Fibroblast of skin of right biceps (primary cell): Measurements from ENCODE around the gene EXOC1.
"Not testable (repeated sequence)": the region's sequence is repeated elsewhere in the genome, so short reads cannot be mapped to it uniquely, and the experiment has no call there.

Source experiments
- DNase-seq: peaks from one replicate; pipeline ENCODE4 v3.0.0-alpha.2; 2013

EXOC1 gene

DNA sequence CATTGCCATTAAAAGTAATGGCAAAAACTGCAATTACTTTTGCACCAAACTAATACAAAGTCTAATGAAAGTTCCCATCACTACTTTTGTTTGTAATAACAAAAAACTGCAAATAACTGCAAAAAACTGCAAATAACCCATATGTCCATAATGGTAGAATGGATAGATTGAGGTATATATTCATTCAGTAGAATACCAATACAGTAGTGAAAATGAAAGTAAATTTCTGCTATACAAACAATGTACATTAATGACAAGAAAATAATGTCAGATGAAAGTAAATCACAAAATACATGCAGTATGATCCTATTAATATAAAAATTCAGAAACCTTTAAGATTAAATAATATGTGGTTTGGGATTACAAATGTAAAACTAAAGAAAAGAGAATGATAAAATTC lies 54.0 kb downstream of the EXOC1 start:
- no peak for DNase-seq

DNA sequence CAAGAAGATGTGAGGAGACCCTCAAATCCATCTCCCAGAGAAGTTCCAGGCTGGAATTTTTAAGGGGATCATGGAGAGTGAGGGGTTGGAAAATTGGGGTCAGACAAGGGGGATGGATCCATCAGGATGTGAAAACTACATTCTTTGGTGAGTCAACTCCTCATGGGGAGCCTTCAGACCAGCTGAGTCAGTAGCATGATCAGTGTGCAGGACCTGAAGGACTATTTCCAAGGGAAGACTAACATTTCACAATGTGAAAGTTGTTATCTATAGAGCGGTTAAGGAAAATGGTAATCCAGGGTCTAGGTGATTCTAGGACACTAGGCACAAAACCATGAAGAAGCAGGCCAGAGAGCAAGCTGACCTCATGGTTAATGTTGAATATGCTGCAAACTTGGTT lies 56.7 kb downstream of the EXOC1 start:
- DNase-seq = peak; percentile 70

DNA sequence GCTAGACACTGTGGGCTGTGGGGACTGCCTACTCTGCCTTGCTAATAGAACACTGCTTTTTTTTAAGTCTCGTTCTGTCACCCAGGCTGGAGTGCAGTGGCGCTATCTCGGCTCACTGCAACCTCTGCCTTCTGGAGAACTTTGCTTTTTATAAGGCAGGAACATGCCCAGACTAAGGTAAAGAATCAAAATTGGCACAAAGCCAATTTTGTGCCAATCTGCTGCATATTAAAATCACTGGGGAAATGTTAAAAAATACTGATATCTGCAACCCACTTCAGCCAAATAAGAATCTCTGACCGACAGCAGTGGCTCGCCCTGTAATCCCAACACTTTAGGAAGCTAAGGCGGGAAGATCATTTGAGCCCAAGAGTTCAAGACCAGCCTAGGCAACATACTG lies 58.8 kb downstream of the EXOC1 start:
- no peak for DNase-seq

DNA sequence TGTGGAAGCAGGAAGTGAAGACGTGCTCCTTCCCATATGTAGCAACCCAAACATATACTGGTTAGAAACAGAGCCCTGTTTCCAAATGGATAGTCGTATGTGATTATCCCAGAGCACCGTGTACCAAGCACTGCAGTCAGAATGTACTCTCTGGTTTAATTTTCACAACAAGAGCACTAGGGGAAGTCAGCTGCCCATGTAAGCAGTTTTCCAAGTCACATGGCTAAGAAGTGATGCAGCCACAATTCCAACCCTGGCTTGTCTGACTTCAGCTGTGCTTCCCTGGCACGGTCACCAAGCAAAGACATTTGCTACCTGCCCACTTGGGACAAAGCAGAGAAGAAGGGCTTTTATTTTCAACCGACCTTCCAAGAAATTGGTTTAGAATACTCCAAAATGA lies 67.1 kb downstream of the EXOC1 start:
- peak; percentile 2 for DNase-seq

DNA sequence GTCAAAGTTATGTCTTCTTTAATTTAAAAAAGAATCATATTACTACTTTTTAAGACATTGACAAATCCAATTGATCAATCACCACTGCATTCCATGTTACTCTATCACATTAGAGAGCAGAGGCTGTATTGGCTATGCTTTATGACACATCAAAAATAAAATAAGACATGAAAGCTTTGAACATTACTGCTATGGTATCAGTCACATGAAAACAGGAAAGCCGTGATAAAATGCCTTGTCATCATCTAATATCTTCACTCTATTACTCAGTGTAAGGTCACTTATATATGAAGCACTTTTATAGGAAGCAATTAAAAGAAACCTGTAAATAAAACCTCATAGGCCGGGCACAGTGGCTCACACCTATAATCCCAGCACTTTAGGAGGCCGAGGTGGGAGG lies 67.6 kb downstream of the EXOC1 start:
- peak; percentile 35 for DNase-seq

DNA sequence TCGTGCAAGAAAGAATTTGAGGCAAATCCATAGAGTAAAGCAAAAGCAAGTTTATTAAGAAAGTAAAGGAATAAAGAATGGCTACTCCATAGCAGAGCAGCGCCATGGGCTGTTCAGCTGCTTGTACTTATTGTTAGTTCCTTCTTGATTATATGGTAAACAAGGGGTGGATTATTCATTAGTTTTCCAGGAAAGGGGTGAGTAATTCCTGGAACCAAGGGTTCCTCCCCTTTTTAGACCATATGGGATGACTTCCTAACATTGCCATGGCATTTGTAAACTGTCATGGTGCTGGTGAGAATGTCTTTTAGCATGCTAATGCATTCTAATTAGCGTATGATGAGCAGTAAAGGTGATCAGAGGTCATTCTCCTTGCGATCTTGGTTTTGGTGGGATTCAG lies 71.8 kb downstream of the EXOC1 start:
- peak; percentile 43 for DNase-seq

DNA sequence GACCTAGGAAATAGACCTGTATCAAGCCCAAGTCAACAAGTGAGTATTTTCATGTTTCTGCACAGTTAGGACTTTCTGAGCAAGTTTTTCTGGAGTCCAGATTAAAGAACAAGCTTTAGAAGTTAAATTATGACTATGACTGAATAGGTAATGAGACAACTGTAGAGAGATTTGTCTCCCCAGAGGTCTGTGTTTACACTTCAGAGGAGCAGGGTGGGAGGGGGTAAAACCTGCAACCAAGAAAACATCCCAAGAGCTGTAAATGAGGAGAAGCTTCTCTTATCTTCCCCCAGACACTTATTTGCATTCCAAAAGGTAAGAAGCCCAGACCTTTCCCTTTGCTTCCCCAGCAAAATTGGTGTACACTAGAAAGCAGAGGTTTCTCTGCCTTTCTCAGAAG lies 73.2 kb downstream of the EXOC1 start:
- no peak for DNase-seq

DNA sequence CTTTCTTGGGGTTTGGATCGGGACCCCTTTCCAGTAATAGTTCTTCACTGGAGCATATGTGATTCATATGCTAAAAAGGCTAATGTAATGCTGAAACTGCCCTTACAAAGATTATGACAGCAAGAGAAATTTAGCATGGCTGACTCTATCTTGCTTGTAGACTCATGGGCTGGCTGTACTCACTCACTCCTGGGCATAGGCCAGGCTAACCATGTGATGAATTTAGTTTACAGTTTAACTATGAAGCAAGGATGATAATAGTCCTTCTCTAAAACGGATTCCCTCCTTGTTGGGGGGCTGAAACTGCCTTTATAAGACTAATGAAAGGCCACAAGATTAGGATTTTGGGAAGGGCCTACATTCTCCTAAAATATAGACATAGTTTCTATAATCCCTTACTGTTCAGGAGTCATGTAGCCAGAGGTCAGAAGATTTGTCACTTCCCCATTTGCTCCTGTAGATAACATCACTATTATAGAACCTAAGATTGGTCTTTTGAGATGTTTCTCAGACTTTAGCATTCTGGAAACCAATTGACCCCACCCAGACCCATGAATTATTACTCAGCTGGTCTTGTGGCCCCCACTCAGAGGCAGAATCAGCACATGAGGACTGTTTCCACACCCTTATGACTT lies 74.5 kb downstream of the EXOC1 start:
- DNase-seq = no peak

DNA sequence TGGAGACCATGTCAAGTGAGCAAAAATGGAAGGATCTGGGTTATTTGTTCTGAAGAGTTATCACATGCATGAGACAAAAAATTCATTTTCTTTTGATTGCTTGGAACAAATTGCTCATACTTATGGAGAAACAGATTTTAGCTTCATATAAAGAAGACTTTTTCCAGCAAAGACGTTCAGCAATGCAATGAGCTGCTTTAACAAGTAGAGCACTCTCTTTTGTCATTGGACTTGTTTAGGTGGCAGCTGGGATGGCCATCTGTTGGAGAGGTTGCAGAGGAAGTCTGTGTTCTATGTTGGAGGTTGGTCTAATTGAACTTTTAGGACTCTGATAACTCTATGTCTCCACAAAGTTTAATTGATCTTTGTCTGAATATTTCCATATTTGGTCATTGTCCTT lies 75.4 kb downstream of the EXOC1 start:
- DNase-seq = no peak

DNA sequence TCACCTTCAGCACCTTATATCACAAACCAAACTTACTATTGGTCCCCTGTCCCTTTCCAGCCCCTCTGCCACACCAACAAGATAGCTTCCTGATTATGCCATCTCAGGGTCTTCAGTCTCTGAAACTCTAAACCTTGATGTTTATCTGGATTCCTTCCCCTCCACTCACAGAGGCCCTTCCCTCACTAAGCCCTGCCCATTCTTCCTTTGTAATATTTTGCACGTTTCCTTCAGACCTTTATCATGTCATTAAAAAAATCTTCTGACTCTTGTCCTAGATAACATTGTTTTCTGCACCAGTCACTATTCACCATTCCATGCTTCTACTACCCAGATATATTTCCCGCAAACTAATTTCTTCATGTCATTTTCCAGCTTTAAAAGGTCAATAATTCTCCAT lies 77.6 kb downstream of the EXOC1 start:
- DNase-seq = peak; percentile 7

DNA sequence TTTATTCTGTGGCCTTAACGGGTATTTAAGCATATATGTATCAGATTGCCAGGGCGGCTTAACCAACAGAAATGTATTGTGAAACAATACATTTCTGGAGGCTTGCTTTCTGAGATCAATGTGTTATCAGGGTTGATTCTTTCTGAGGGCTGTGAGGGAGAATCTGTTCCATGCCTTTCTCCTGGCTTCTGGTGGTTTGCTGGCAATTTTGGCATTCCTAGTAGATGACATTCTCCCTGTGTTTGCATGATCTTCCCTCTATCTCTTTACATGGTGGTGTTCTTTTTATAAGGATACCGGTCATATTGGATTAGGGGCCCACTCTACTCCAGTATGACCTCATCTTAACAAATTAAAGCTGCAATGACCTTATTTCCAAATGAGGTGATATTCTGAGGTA lies 78.4 kb downstream of the EXOC1 start:
- peak; percentile 84 for DNase-seq

DNA sequence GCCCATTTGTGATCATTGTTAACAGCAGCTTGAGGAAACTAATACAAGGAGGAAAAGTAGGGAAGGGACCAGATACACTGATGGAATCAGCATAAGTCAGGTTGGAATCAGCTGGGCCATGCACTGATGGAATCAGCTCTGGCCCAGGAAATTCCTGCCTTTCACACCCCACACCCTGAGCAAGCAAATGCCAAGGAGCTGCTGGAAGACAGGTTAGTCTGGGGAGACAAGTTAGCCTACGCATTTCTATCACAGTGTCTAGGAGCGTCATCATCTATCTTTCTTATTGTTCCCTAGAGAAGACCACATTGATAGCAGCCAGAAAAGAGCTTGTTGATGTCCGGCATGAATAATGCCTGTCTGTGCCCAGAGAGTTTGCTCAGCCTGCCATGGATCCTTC lies 79.1 kb downstream of the EXOC1 start:
- DNase-seq = no peak

DNA sequence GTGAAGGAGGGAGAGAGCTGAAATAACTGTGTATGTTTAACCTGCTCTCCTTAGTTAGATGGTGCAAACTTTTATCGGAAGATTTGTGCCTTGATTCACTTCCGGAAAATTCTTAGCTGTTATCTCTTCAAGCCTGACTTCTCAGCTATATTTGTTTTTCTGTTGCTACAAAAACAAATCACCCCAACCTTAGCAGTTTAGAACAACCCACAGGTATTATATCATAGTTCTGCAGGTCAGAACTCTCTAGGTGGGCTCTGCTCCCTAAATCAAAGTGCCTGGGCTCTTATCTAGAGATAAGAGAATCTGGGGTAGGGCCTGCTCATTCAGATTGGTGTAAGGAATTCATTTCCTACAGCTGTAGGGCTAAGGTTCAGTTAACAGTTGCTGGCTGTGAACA lies 80.2 kb downstream of the EXOC1 start:
- DNase-seq = no peak

DNA sequence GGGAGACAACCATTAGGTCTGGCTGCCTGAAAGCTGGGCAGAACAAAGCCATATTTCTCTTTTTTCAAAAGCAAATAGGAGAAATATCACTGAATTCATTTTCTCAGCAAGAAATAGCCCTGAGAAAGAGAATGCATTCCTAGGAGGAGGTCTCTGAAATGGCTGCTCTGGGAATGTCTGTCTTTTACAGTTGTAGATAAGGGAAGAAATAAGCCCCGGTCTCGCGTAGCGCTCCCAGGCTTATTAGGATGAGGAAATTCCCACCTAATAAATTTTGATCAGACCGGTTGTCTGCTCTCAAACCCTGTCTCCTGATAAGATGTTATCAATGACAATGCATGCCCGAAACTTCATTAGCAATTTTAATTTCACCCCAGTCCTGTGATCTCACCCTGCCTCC lies 82.5 kb downstream of the EXOC1 start:
- DNase-seq = not testable (repeated sequence)

DNA sequence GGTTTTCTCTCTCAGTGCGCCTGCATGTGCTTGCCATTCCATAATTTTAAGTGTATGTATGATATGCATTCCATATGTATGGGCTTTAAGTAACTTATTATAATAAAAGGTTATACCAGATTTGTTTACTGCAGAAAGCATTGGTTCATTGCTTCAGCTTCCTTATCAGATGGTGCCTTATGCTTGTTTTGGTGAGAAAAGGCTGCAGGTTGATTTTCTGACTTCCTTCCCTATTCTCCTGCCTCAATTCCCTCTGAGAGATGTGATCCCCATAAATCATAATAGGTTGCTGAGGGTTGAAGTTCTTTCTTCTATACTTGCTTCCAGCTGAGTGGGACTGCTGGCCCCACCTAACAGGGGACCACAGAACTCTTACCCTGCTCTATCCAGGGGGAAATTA lies 85.0 kb downstream of the EXOC1 start:
- DNase-seq = no peak

DNA sequence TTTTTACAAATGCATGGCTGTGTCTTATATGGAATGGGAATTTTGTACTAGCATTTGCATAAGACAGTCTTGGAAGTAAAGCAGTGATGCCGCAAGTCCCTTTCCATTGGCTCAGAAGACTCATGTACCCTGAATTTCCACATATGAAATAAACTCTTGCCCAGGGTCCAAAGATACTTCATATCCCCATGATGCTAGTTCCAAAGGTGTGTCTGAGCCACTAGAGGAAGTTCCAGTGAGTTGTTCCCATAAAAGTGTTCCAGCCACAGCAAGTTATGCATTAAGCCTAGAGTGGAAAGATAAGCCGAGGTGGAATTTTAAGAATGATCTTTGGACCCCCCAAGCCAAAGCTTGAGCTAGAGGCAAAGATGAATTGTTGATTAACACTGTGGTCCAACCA lies 86.0 kb downstream of the EXOC1 start:
- DNase-seq = no peak

DNA sequence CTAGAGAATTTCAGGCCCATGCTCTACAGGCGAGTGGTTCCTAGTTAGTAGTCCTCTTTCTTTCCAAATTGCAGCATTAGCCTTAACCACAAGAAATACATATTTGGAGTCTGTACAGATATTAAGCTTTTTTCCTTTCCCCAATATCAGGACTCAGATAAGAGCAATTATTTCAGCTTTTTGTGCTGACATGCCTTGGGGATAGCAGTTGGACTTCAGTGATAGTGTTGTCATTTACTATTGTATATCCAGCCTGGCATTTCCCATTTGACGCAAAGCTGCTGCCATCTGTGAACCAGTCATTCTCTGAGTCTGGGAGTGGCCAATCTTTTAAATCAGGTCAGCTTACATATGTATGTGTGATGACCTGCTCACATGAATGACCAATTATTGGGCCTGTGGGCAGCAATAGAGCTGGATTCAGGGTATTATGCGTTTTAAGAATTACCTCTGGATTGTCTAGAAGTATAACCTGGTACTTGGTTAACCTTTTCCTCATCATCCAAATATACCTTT lies 88.5 kb downstream of the EXOC1 start:
- no peak for DNase-seq

DNA sequence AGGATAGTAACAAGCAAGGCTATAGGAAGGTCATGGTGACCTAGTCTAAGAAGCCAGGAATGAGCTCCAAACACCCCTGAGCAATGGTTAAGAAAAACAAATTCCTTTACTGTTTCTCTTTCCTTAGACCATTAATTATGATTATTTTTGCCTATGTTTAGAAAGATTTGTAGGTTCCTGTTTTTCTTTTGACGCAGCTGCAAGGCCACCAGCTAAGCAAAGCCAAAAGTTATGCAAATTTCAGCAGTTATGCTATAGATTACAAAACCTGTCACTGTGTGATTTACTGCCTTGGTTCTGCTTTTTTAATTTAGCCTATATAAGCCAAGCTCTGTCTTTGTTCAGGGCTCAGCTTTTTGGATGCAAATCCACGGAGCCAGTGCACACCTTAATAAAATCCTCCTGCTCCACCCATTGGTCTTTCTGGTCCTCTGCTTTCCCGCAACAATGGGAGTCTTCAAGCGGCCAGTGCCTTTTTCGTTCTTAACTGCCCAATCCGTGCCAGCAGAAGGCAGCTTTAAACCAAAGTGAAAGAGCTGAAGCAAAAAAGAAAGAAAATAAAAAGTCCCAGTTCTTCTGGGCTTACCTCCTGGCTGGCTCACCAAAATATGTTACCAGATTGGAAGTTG lies 93.9 kb downstream of the EXOC1 start:
- peak; percentile 68 for DNase-seq

DNA sequence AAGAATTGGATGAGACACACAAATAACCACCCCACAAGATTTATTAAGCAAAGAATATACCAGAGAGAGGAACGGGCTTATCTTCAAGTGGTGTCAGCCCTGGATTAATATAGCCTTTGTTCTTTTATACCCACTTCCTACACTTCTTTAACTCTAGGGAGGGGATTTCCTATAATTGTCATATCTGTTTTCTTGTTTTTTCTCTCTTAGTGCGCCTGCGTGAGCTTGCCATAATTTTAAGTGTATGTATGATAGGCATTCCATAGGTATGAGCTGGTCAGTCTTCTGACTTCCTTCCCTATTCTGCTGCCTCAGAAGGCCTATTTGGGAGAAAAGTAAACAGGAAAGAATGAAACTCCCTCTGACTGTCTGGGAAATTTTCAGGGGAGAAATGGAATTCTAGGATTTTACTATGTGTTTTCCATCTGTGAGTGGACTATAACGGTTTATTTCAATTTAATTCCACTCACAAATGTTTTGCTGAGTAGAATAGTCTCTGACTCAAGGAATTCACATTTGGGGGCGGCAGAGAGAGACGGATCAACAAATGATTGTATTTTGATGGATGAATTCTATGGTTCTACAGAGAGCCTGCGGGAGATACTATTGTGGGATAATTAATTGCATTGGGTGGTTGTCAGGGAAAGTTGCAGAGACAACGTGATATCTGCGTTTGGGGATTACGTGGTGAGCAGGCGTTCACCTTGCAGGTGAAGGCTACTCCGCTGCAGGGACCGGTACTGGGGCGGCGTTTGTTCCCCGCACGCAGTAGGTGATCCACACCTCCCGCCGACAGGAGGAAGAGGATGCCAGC lies 94.7 kb downstream of the EXOC1 start:
- DNase-seq = peak; percentile 97

DNA sequence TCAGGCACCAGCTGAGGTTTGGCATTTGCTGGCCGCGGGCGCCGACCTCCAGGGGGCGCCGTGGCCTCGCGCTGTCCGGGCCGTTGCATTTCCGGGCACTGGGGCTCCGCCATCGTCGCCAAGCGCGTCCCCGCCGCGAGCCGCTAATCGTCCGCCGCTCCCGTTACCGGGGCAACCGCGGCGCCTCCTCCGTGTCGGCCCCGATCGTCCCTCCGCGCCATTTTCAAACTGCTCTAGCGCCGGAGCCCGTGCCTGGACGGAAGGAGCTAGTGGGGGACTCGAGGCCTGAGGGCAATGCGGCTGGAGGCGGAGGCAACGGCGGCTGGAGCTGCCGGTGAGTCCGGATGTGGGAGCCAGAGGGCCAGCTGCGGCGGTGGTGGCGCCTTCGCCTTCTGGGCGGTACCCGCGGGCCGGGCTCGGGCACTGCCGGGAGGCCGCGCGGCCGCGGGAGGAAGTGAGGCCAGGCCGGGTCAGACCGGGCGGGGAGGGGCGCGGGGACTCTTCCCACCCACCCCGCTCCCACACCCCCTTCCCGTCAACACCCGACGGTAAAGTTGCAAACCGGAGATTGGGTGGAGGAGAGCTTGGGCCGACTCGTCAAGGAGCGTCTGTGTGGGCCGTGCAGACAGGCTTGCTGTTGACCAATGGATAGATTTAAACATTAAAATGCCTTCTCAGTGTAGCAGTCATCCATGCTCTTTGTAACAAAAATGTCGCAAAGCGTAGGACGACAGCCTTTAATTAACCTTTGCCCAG lies 95.5 kb downstream of the EXOC1 start, which contains the start of gene CEP135:
Gene CEP135 (plus strand): TSS at position 220 of the 756 bp plus-strand sequence. CDS start 3,186 bp downstream, outside the sequence.
- DNase-seq = peak; percentile 92

DNA sequence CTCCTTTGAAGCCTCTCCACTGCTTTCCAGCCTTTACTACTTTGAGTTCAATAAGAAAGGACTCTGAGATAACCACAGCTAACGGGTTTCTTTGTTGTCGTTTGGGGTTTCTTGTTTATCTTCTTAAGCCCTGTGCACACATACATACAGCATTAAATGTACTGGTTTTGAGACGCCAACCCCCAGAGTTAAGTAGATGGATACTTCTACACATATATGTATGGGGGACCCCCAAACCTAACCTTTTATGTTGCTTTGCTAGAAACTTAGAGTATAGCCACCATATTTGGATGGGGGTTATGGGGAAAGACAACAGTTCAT lies 96.0 kb downstream of the EXOC1 start:
- no peak for DNase-seq

DNA sequence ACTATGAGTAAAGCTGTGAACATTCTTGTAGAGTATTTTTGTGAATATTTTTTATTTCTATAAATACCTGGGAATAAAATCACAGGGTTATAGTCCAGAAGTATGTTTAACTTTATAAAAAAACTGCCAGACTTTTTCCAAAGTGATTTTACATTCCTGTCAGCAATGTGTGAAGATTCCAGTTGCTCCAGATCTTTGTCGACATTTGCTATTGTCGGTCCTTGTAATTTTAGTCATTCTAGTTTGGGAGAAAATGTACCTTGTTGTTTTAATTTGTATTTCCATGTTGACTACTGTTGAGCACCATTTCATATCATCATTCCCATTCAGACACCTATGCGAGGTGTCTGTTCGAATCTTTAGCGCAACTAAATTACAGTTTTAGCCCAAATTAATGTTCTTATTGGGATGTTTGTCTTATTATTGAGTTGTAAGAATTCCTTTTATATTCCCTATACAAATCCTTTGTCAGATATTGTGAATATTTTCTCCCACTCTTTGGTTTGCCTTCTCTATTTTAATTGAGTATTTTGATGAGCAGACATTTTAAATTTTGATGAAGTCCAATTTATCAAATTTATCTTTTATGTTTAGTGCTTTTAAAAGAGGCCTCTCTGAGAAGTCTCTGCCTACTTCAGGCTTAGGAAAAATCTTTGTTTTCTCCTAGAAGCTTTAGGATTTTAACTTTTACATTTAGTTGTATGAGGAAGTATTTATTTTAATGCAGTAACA lies 97.9 kb downstream of the EXOC1 start:
- DNase-seq = no peak
